Measurements from ENCODE around the gene CNTNAP1.
A peak's percentile ranks its signal among the peaks of the same experiment; 100 is the strongest.
"Not testable (repeated sequence)": the region's sequence is repeated elsewhere in the genome, so short reads cannot be mapped to it uniquely, and the experiment has no call there.

Gene CNTNAP1

DNA sequence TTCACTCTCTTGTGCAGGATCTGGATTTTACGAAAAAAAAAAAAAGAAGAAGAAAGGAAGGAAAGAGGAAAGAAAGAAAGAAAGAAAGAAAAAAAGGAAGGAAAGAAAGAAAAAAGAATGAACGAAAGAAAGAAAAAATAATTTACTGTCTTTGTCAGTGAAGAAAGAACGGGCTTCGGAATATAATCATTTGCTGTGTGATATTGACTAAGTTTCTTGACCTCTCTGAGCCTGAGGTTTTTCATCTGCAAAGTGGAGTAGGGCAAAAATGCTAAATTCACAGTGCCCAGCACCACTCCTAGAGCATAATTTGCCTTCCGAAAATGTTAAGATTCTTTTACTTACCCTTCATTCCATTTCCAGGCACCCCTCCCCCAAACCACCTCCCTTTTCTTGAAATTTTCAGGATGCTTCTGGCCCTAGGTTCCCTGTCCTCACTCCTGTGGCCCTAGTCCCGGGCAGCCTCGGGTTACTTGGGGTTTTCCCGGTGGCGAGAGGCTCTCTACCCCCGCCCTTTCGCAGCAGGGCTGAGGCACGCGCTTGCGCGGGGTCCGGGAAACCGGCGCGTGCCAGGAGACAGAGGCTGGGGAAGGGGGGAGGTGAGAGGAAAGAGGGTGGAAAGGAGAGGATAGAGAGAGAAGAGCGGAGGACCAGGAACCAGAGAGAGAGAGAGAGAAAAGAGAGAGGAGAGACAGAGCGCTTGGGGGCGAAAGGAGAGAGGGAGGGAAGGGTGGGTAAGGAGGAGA lies at the start of gene CNTNAP1:
Gene CNTNAP1, plus strand, starts transcription at position 556 of the 746 bp plus-strand sequence. CDS start 299 bp downstream, outside the sequence.
- no peak for DNase-seq

DNA sequence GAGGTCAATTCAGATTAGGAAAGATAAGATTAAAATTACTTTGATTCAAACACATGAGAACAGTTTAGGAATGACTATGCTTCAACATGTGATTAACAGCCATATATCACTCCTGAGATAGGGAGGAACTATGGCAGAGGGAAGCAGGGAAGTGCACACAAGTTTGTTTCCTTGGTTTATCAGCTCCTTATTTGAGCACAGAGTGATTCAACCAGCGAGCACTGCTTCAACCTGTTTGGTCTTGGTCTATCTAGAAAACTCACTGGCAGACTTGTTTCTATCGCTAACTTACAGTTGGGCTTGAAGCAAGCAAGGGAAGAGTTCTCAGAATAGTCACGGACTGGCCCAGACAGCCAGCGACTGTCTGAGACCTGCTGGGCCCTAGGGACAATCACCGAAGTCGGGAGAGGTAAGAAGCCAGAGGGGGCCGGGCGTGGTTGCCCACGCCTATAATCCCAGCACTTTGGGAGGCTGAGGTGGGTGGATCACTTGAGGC lies 49.3 kb upstream of the CNTNAP1 start:
- DNase-seq = no peak

DNA sequence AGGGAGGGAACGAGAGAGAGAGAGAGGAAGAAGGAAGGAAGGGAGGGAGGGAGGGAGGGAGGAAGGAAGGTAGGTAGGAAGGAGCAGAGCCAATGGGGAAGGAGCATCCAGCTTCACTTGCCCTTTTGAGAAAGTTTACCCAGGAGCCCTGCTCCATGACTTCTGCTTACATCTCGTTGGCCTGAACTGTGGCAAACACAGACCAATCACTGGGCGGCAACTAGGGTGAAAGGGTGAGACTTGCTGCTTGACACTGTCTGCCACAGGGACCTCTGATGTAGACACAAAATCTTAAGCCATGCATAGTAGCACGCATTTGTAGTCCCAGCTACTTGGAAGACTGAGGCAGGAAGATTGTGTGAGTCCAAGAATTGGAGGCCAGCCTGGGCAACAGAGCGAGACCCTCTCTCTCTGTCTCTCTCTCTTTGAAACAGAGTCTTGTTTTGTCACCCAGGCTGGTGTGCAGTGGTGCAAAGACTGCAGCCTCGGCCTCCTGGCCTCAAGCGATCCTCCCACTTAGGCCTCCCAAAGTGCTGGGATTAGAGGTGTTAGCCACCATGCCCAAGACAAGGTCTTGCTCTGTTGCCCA lies 42.7 kb upstream of the CNTNAP1 start:
- DNase-seq = no peak

DNA sequence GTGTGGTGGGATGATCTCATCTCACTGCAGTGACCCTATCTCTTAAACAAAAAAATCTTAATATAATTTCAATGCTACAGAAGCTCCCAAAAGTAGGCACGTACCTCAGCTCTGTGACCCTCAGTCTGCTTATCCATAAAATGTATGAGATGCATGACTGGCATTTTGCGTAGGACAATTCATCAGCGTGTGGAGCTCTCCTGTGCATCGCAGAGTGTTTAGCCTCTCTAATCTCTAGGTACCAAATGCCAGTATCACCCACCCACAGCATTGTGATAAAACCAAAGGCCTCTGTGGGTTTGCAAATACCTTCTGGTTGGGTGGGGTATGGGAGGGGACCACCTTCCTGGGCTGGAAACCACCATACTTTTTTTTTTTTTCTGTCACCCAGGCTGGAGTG lies 42.2 kb upstream of the CNTNAP1 start:
- DNase-seq = no peak

DNA sequence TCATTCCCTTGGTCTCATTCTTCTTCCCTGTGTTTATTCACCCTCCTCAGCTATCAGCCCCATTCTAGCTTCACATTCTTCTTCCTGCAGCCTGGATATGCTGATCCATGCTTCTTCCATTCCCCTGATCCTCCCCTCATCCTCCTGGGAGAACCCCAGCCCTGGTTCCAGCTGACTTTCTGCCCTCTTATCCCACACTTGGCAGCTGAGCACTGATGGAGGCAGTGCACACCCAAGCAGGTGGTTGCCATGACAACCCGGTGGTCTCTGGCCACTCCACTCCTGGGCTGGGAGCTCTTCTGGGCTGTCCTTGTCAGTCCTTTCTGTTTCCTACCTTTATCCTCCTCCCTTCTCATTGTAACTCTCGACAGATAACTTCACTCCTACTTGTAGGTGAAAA lies 40.0 kb upstream of the CNTNAP1 start:
- no peak for DNase-seq

DNA sequence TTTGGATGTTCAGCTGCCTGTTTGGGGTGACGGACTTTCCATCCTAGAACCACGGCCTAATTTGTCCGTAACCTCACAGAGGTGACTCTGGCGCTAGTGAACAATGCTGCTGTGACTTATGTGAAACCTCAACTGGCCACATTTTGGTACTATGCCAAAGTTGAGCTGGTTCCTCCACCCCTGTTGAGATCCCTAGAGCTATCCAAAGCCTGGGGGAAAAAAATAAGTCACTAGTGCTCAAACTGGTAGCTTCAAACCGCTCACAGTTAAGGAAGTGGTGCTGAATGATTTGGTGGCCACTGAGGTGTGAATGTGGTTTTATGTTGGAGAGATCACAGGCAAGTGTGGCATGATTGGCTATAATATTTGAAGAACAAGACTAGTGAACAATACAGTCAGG lies 34.6 kb upstream of the CNTNAP1 start:
- no peak for DNase-seq

DNA sequence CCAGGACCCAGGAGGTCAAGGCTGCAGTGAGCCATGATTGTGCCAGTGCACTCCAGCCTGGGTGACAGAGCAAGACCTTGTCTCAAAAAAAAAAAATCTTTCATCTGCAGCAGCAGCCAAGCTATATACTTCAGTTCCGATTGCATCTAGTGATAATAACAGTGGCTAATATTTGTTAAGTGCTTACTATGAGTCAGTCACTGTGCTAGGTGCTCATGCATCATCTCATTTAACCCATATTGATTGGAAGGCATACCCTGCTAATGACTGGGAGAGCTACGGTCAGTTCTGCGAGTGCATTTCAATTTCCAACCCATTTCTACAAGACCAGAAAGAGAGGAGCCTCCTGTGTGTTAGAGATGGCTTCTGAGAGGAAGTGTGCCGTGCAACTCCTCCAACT lies 30.9 kb upstream of the CNTNAP1 start:
- DNase-seq = no peak

DNA sequence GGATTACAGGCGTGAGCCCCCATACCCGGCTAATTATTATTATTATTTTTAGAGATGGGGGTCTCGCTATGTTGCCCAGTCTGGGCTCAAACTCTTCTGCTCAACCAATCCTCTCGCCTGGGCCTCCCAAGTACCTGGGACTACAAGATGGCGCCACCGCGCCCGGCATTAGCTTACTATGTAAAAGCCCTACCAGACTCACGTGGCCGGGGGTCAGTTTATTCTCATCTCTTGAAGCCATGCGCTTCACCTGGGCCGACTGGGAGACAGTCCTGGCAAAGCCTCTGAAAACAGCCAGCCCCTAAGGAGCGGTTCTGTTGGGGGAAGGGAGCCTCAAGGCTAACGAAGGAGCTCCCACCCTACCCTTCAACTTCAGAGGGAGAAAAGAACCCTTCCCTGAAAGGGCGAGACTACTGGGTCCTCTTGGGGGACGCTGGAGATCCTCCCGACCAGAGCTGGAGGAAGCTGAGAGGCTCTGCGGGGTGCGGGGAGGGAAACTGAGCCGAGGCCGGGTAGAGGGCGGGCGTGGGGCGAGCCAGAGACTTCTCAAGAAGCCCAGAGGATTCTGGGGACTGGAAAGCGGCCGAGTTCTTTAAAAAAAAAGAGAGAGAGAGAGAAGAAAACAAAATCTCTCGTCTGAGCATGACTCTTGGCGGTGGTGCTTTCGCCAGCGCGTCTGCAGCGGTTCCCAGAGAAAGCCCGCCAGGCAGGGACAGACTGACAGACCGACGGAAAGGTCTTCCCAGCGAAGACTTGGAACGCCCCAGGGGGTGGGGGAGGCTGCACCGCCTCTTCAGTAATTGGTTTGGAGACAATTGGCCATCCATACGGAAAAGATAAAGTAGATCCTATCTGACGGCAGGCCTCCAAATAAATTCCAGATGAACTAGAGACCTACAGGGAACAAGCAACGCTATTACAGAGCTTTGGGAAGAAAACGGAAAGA lies 28.9 kb upstream of the CNTNAP1 start:
- DNase-seq = no peak

DNA sequence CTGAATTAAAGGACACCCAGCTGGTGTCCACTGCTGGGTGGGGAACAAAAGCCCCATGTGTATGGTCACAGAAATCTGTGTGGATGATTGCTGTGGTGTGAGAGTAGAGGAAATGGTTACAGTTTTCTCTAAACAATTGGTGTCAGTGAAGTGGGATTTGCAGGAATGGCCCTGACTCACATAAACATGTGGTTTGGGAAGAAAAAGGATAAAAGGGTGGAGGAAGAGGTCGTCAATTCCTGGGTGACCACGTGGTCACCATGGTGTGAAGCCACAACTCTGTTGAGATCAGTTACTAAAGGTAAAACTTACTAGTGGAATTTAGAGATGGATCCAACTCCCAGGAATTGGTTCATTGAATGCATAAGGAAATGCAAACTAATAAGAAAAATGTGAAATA lies 26.8 kb upstream of the CNTNAP1 start:
- DNase-seq = no peak

DNA sequence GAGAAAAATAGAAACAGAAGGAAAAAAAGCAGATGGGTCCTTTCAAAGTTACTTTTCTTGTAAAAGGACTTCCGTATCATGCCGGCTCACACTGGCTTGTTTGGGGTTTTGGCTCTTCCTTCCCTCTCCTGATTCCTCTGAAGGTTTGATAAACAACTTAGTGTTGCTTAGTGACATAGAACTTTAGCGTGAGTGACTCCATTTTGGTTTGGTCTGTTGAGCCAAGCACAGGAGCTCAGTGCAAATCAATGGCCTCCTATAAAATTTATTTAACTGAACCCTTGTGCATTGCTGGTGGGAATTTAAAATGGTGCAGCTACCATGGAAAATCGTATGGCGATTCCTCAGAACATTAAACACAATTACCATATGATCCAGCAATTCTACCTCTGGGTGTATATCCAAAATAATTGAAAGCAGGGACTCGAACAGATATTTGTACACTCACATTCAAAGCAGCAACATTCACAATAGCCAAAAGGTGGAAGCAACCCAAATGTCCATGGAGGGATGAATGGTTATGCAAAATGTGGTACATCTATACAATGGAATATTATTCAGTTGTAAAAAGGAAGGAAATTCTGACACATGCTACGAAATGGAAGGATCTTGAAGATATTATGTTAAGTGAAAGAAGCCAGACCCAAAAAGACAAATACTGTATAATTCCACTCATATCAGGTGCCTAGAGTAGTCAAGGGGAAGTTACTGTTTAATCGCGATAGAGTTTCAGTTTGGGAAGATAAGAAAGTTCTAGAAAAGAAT lies 24.3 kb upstream of the CNTNAP1 start:
- no peak for DNase-seq

DNA sequence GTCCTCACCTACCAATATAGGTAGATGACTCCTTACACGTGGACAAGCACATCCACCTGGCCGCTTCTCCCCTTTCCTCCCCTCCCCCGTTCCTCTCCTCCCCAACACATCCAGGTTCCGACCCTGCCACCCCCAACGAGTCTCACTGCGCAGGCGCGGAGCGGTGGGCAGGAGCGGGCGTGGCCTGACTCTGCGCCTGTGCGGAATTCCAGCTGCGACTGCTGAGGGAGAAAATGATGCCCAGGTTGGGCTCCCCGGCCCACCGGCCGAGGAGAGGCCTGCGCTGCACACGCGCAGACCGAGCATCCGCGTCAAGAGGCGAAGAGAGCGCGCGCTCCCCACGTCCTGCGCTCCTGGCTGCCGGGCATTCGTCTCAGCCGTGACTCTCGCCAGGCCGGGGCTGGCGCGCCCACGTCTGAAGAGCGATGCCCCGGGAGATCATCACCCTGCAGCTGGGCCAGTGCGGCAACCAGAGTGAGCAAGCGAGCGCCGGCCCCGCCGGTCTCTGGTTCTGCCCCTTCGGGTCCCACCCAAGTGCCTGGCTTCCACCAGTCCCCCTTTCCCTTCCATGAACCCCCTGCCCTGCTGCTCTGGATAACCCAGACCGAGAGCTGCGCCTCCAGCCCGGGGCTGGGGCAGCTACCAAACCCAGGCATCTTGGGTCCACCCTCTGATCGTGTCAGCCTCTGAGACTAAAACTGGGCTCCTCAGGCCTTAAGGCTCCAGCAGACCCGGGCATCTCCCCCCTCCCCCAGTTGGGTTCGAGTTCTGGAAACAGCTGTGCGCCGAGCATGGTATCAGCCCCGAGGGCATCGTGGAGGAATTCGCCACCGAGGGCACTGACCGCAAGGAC lies 23.0 kb upstream of the CNTNAP1 start, which contains the start of gene TUBG2:
Gene TUBG2, plus strand, starts transcription at position 206 of the 853 bp plus-strand sequence. Its CDS starts 220 bp downstream, at position 426.
- DNase-seq = peak; percentile 71

DNA sequence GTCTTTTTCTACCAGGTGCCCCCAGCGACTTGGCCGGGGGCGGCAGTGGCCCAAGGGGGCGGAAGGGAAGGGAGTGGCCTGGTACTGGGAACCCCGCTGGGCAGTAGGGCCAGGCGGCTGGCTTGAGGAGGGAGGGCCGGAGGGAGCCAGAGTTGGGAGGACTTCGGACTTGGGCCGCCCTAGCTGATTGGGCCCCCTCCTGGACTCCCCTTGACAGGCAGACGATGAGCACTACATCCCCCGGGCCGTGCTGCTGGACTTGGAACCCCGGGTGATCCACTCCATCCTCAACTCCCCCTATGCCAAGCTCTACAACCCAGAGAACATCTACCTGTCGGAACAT lies 22.4 kb upstream of the CNTNAP1 start:
- not testable (repeated sequence) for DNase-seq

DNA sequence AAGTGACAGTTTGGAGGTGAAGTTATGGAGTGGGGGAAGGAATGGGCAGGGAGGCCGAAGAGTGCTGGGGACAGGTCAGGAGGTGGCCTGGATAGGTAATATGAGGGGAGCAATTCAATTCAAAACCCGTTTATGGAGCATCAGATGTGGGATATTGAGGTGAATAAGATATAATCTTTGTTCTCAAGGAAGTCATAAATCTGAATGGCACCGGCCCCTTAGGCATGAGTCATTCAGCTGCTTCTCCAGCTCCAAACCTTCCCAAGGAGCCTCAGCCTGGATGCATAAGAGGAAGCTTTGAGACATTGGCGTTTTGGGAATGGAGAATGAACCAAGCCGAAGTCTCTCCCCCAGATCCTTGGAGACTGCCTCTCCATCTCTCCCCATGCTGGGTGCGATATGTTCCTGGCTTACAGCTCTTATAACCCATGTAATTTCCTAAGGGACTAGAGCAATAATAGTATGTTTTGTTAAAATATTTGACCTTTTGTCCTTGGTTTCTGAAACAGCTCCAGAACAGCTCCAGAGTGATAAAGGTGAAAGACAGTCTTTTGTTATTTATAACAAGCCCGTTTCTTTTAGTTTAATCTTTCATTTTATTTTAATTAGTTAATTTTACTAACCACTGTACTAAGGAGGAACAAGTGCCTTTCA lies 21.5 kb upstream of the CNTNAP1 start:
- no peak for DNase-seq

DNA sequence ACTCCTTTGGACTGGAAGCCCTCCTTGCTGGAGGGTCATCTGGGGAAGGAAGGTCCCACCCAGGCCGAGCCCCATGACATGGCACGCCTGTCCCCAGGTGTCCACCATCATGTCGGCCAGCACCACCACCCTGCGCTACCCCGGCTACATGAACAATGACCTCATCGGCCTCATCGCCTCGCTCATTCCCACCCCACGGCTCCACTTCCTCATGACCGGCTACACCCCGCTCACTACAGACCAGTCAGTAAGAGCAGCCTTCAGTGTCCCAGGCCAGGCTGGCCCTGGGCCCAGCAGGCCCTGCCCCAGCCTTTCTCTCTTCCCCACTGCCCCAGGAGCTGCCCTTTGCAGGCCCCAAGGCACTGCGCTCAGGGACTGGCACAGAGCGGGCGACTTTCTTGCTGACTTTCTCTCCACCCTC lies 16.7 kb upstream of the CNTNAP1 start:
- DNase-seq = no peak

DNA sequence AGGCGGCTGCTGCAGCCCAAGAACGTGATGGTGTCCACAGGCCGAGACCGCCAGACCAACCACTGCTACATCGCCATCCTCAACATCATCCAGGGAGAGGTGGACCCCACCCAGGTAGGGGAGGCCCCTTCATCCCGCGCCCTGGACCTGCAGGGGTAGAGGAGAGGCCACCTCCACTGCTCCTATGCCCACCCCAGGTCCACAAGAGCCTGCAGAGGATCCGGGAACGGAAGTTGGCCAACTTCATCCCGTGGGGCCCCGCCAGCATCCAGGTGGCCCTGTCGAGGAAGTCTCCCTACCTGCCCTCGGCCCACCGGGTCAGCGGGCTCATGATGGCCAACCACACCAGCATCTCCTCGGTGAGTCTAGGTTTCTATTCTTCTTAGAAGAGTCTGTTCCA lies 16.2 kb upstream of the CNTNAP1 start:
- not testable (repeated sequence) for DNase-seq

DNA sequence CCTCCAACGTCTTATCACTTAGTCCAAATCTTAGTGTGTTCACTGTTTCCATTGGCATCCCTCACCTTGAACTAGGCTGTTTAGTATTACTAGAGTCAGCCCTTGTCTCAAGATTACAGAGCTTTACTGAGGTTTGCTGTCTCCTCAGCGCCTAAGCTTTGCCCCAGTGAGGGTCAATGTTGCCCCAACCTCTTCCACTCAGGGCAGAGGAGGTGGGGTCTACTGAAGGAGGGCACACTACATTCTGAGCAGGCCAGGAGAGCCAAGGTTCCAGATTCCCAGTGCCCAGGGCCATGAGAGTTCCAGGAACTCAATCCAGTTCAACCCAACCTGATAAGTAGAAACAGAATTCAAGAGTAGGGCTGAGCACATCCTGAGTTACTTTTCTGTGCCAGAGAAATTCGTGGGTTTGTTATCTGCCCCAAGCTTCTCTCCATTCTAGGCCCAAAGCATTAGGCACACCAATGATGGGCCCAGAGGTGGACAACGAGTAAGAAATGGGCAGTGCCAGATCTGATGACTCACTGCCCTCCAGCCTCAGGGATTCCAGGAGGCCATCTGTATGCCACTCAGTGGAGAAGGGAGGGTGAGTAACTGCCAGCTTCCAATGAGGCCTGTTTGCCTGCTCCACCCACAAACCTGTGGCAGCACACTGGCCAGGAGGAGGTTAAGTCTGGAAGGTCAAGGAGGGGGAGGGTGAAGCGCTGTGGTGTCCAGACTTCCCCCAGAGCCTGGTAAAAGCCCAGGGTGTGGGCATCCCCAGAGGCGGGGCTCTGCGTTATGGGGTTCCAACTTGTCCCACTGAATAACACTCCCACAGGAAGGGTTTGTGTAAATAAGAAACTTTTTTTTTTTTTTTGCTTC lies 15.0 kb upstream of the CNTNAP1 start:
- DNase-seq = no peak

DNA sequence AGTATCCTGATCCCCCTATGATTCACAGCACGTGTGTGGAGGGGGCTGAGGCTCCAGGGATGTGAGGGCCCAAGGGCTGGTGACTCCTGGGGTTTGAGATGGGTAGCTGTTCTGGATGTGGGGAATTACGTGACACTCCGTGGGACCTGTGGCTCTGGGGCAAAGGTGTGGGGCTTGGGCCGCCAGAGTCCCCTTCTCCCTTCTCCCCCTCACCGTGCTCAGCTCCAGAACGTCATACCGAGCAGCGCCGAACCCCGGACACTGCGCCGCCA lies 12.7 kb upstream of the CNTNAP1 start:
- no peak for DNase-seq

DNA sequence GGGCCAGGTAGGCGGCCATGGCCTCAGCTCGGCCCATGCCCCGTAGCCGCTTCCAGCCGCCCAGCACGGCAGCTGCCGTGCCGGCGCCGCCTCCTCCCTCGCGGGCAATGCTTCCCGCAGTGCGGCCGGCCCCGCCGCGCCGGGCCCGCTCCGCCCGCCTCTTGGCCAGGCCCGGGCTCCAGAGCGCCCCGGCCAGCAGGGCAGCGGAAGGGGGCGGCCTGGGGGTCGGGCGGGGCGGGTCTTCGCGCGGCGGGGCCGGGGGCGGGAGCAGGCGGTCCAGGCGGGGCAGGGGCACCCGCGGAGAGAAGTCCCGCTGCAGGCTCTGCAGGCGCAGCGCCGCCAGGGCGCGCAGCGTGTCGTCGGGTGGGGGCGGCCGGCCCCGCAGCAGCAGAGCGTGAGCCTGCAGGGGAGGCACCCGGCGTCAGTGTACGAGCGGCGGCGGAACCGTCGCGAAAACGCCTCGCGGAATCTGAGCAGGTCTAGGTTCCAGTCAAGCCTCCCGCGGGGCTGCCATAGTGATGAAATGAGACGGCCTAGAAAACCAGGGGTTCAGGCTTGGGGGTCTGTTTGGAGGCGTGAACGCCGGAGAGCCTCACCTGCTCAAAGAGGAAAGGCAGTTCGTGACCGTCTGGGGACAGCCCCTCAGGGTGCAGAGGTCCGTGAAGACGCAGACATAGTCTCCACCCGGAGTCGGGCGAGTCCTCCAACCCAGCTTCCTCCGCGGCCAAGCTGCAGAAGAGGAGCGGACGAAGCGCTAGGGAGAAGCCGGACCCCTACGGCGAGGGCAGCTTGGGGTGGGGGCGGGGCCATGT lies 12.1 kb upstream of the CNTNAP1 start:
- DNase-seq = peak; percentile 55

Measured in CD4-positive, alpha-beta T cell treated with Interleukin-15 for 1 hour (primary cell).